Measurements from ENCODE around the gene ZBTB40.

The ZBTB40 gene, protein sequence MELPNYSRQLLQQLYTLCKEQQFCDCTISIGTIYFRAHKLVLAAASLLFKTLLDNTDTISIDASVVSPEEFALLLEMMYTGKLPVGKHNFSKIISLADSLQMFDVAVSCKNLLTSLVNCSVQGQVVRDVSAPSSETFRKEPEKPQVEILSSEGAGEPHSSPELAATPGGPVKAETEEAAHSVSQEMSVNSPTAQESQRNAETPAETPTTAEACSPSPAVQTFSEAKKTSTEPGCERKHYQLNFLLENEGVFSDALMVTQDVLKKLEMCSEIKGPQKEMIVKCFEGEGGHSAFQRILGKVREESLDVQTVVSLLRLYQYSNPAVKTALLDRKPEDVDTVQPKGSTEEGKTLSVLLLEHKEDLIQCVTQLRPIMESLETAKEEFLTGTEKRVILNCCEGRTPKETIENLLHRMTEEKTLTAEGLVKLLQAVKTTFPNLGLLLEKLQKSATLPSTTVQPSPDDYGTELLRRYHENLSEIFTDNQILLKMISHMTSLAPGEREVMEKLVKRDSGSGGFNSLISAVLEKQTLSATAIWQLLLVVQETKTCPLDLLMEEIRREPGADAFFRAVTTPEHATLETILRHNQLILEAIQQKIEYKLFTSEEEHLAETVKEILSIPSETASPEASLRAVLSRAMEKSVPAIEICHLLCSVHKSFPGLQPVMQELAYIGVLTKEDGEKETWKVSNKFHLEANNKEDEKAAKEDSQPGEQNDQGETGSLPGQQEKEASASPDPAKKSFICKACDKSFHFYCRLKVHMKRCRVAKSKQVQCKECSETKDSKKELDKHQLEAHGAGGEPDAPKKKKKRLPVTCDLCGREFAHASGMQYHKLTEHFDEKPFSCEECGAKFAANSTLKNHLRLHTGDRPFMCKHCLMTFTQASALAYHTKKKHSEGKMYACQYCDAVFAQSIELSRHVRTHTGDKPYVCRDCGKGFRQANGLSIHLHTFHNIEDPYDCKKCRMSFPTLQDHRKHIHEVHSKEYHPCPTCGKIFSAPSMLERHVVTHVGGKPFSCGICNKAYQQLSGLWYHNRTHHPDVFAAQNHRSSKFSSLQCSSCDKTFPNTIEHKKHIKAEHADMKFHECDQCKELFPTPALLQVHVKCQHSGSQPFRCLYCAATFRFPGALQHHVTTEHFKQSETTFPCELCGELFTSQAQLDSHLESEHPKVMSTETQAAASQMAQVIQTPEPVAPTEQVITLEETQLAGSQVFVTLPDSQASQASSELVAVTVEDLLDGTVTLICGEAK

DNA sequence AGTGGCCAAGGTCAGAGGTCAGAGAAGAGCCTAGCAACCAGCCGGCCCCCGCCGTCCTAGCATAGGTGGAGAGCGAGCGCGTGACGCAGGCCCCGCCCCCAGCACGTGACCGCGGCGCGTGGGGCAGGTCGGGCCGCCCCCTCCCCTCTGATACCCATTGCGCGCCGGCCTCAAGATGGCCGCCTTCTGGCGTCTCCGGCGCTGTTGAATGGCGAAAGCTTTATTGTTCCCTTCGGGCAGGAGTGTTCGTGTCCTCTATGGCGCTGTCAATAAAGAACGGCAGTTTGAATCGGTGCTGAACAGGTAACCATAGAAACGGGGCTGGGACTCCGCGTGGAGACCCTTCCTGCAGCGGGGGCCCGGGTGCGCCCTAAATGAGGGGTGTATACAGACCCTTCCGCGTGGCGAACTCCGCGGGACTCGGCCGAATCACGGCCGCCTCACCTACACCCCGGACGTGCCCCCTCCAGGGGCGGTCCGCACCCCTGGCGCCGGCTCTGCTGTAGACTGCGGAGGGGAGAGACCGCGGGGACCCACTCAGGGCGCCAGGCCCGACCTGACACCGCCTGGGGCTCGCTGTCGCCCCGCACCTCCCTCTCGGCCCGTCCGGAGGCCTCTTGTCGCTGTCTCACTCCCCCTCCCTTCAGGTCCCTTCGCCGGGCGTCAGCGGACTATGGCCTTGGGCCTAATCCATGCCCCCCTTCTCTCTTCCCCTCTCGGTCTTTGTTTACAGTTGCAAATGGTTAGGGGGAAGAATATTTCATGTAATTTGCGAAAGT lies at the start of gene ZBTB40:
TSS of gene ZBTB40 (plus strand) at position 150 of the 779 bp plus-strand sequence. CDS start 38,098 bp downstream, outside the sequence.
- Histone ChIP-seq H3K4me3 (peak within 1 kb of the TSS; percentile 85), H3K36me3 (ENCODE audit: insufficient read depth, low read length) (no peaks in the 10 kb centered on the region), H3K27ac (peak within 1 kb of the TSS; percentile 81), H3K9me3 (ENCODE audit: low read depth, low read length) (no peaks in the 10 kb centered on the region), H3K9ac (ENCODE audit: insufficient read length) (peak within 1 kb of the TSS; percentile 83)
- TF ChIP-seq POLR2AphosphoS5 (IDR thresholded peaks at IDR 0.05; ENCODE audit: borderline replicate concordance, low read depth, low read length) = peak; percentile 81
- TF ChIP-seq FOXP2 (optimal IDR thresholded peaks at IDR 0.05; ENCODE audit: control extremely low read depth, extremely low read length, insufficient read depth) = no peak
- no peak for TF ChIP-seq EZH2 (IDR thresholded peaks at IDR 0.05)
- DNase-seq (ENCODE audit: low read depth, low spot score) = peak; percentile 95

DNA sequence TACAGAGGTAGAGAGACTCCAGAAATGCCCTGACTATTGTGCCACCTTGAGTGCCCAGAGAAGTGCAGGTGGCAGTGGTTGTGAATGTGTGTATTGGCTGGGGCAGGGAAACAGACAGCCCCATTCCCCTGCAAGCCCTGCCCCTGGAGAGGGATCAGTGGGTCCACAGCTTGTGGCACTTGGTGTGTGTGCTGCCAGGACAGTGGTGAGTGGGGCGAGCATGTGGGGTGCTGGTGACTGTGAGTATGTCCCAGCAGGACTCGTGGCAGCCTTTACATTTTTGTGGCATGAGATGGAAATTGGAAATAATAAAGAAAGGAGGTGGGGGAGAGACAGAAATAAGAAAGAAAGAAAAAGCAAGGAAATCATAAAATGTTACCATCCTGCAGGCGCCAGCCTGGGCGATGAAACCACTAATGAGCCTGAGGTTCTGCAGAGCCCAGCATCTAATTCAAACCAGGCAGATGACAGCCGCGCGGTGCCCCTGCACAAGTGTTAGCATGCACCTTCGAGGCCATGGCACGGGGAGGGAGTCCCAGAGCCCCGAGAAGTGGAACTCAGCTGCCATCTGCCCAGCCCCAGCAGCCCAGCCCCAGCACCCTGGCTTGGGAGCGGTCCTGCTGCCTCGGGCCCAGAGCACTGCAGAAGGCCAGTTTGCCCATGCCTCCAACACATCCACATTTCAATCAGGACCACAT lies 49.1 kb upstream of the ZBTB40 start:
- peak overlapping the region; percentile 14 for H3K4me3 ChIP-seq
- H3K9me3 ChIP-seq (ENCODE audit: low read depth, low read length) = no peaks in the 10 kb centered on the region
- H3K36me3 ChIP-seq (ENCODE audit: insufficient read depth, low read length) = no peaks in the 10 kb centered on the region
- H3K9ac ChIP-seq (ENCODE audit: insufficient read length) = no peak overlapping the region
- peak; percentile 62 for DNase-seq (ENCODE audit: low read depth, low spot score)
- peak overlapping the region; percentile 90 for H3K27ac ChIP-seq
- TF ChIP-seq POLR2AphosphoS5 (IDR thresholded peaks at IDR 0.05; ENCODE audit: borderline replicate concordance, low read depth, low read length) = no peak
- no peak for TF ChIP-seq EZH2 (IDR thresholded peaks at IDR 0.05)
- no peak for TF ChIP-seq FOXP2 (optimal IDR thresholded peaks at IDR 0.05; ENCODE audit: control extremely low read depth, extremely low read length, insufficient read depth)

DNA sequence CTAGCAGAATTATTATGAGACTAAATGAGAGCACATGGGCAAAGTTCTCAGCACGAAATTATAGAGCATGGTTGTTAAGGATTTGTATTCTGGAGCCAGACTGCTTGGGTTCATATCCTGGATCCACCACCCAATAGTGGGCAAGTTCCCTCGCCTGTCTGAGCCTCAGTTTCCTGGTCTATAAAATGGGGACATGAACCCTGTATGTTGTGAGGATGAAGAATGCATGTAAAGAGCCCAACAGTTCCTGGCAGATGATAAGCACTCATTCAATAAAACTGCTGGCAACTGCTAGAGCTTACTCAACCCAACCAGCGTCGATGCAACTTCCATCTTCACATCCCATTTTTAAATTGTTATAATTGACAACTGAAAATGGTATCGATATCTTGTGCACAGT lies 47.2 kb upstream of the ZBTB40 start:
- peak overlapping the region; percentile 90; the same call in 1 of the 2 replicates for H3K27ac ChIP-seq
- H3K9me3 ChIP-seq (ENCODE audit: low read depth, low read length) = no peaks in the 10 kb centered on the region
- H3K9ac ChIP-seq (ENCODE audit: insufficient read length) = no peak overlapping the region
- no peak overlapping the region for H3K4me3 ChIP-seq
- no peak for DNase-seq (ENCODE audit: low read depth, low spot score)
- H3K36me3 ChIP-seq (ENCODE audit: insufficient read depth, low read length) = no peaks in the 10 kb centered on the region
- TF ChIP-seq POLR2AphosphoS5 (IDR thresholded peaks at IDR 0.05; ENCODE audit: borderline replicate concordance, low read depth, low read length) (no peak), FOXP2 (optimal IDR thresholded peaks at IDR 0.05; ENCODE audit: control extremely low read depth, extremely low read length, insufficient read depth) (no peak), EZH2 (IDR thresholded peaks at IDR 0.05) (no peak)

DNA sequence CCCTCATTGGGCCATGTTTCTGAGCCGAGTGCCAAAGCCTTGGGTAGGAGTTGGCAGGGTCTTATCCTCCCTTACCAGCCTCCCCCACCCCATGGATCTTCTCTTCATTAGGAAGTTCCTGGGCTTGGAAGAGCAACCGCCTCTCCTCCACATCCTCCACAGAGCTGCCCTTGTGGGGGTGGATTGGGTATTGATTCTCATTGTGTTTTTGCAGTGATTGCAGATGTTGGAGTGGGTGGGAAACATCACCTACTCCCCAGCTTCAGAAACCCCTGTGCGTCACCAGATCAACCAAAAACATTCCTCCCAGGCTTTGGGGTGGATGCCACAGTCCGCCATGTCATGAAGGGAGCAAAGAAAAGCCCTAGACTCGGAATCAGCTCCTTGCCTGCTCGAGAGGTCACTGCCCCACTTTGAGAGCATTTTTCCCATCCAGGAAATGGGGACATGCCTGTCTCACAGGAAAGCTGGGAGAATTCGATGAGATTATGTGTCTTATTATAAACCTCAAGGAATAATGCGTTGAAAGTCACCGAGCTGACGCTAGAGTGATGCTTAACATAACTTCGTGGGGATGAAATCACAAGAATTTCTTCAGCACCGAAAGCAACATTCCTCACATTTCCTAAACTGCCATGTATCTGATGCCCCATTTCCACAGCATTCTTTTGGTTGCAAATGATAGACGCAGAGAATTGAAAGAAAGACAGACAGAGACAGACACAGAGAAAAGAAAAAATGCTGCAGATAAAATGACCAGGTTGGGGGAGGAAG lies 44.7 kb upstream of the ZBTB40 start:
- H3K36me3 ChIP-seq (ENCODE audit: insufficient read depth, low read length) = no peaks in the 10 kb centered on the region
- H3K27ac ChIP-seq = 0 out of 2 replicates have a peak overlapping the region, but pooled peaks have one; percentile 26
- no peak for DNase-seq (ENCODE audit: low read depth, low spot score)
- no peak overlapping the region for H3K4me3 ChIP-seq
- no peak overlapping the region for H3K9ac ChIP-seq (ENCODE audit: insufficient read length)
- H3K9me3 ChIP-seq (ENCODE audit: low read depth, low read length) = no peaks in the 10 kb centered on the region
- TF ChIP-seq POLR2AphosphoS5 (IDR thresholded peaks at IDR 0.05; ENCODE audit: borderline replicate concordance, low read depth, low read length) = no peak
- TF ChIP-seq EZH2 (IDR thresholded peaks at IDR 0.05) = no peak
- TF ChIP-seq FOXP2 (optimal IDR thresholded peaks at IDR 0.05; ENCODE audit: control extremely low read depth, extremely low read length, insufficient read depth) = no peak

DNA sequence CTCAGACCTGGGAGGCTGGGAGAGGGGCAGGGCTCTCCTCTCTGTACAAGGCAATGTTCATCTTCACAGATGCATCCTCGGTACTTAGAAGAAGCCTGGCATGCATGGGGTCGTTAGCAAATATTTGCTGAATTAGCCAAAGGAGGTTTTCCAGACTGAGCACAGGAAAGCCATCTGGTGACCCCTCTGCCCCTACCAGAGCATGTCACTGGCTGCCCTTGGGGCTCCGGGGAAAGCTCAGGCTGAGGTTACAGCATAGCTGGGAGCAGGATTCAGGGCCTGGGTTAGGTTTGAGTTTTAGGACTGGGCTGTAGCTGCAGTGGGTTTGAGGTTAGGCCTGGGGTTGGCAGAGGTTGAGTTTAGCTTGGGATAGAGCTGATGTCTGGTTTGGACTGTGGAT lies 43.4 kb upstream of the ZBTB40 start:
- Histone ChIP-seq H3K9ac (ENCODE audit: insufficient read length) (no peak overlapping the region), H3K36me3 (ENCODE audit: insufficient read depth, low read length) (no peaks in the 10 kb centered on the region), H3K9me3 (ENCODE audit: low read depth, low read length) (no peaks in the 10 kb centered on the region), H3K4me3 (no peak overlapping the region), H3K27ac (peak overlapping the region; percentile 53)
- no peak for DNase-seq (ENCODE audit: low read depth, low spot score)
- no peak for TF ChIP-seq EZH2 (IDR thresholded peaks at IDR 0.05)
- TF ChIP-seq POLR2AphosphoS5 (IDR thresholded peaks at IDR 0.05; ENCODE audit: borderline replicate concordance, low read depth, low read length) = no peak
- TF ChIP-seq FOXP2 (optimal IDR thresholded peaks at IDR 0.05; ENCODE audit: control extremely low read depth, extremely low read length, insufficient read depth) = no peak

DNA sequence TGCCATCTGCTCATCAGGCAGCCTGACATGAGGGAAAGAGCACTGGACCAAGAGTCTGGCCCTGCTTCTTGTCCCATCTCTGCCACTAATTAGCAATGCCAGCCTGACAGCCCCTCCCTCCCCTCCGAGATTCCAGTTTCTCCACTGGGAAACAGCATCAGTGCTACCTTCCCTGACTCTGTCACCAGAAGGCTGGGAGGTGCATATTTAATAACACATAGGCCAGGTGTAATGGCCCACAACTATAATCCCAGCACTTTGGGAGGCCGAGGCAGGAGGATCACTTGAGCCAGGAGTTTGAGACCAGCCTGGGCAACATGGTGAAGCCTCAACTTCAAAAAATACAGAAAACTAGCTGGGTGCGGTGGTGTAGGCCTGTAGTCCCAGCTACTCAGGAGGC lies 41.2 kb upstream of the ZBTB40 start:
- Histone ChIP-seq H3K27ac (no peak overlapping the region), H3K36me3 (ENCODE audit: insufficient read depth, low read length) (no peaks in the 10 kb centered on the region), H3K9ac (ENCODE audit: insufficient read length) (no peak overlapping the region), H3K9me3 (ENCODE audit: low read depth, low read length) (no peaks in the 10 kb centered on the region), H3K4me3 (no peak overlapping the region)
- no peak for DNase-seq (ENCODE audit: low read depth, low spot score)
- TF ChIP-seq FOXP2 (optimal IDR thresholded peaks at IDR 0.05; ENCODE audit: control extremely low read depth, extremely low read length, insufficient read depth) (no peak), EZH2 (IDR thresholded peaks at IDR 0.05) (no peak)

All from SK-N-MC (cell line).